HEK293T (cell line): ENCODE measurements around the gene APOF.
"Not testable (repeated sequence)": the region's sequence is repeated elsewhere in the genome, so short reads cannot be mapped to it uniquely, and the experiment has no call there.

Experiments used
- CTCF ChIA-PET: fragments of 350-600 bp; formaldehyde crosslinking; extraction: SDS; loops from one replicate; lab custom pipeline; 2021; ENCODE audit warnings: antibody characterized with exemption, inconsistent platforms; lab: Yijun Ruan, JAX
- POLR2A ChIA-PET: fragments of 350-600 bp; formaldehyde crosslinking; extraction: SDS; loops from one replicate; lab custom pipeline; 2020; ENCODE audit warnings: antibody characterized with exemption, inconsistent platforms; lab: Yijun Ruan, JAX
- DNase-seq: peaks from one replicate; pipeline ENCODE4 v3.0.0; 2012; ENCODE audit warnings: mixed read lengths; ENCODE audit errors: extremely low spot score
- ARNT ChIP-seq: fragments of 450-650 bp; IDR thresholded peaks from 2 replicates; pipeline ENCODE4 v1.6.1; 2017; ENCODE audit warnings: mild to moderate bottlenecking
- BHLHE40 ChIP-seq: fragments of 450-650 bp; IDR thresholded peaks from 2 replicates; pipeline ENCODE4 v1.6.1; 2016; ENCODE audit warnings: mild to moderate bottlenecking, moderate library complexity, borderline replicate concordance
- CTBP1 ChIP-seq: fragments of 450-650 bp; IDR thresholded peaks from 2 replicates; pipeline ENCODE4 v1.6.1; 2016; ENCODE audit warnings: borderline replicate concordance
- ELF4 ChIP-seq: fragments of 450-650 bp; IDR thresholded peaks from 2 replicates; pipeline ENCODE4 v1.6.1; 2017; ENCODE audit warnings: antibody characterized with exemption
- FOXA1 ChIP-seq: fragments of 450-650 bp; IDR thresholded peaks from 2 replicates; pipeline ENCODE4 v1.6.1; 2016; ENCODE audit warnings: mild to moderate bottlenecking
- FOXK2 ChIP-seq: fragments of 450-650 bp; IDR thresholded peaks from 2 replicates; pipeline ENCODE4 v1.6.1; 2016; ENCODE audit warnings: mild to moderate bottlenecking
- FOXM1 ChIP-seq: fragments of 450-650 bp; IDR thresholded peaks from 2 replicates; pipeline ENCODE4 v1.6.1; 2017; ENCODE audit warnings: mild to moderate bottlenecking, borderline replicate concordance
- HDGF ChIP-seq: fragments of 450-650 bp; IDR thresholded peaks from 2 replicates; pipeline ENCODE4 v1.6.1; 2017; ENCODE audit warnings: antibody characterized with exemption, borderline replicate concordance
- L3MBTL2 ChIP-seq: fragments of 450-650 bp; conservative IDR thresholded peaks from 2 replicates; pipeline ENCODE4 v1.6.1; 2016; ENCODE audit warnings: mild to moderate bottlenecking
- LEF1 ChIP-seq: fragments of 450-650 bp; IDR thresholded peaks from 2 replicates; pipeline ENCODE4 v1.6.1; 2017; ENCODE audit warnings: mild to moderate bottlenecking, borderline replicate concordance
- NFRKB ChIP-seq: fragments of 450-650 bp; IDR thresholded peaks from 2 replicates; pipeline ENCODE4 v1.6.1; 2016; ENCODE audit warnings: mild to moderate bottlenecking, moderate library complexity
- SP1 ChIP-seq: fragments of 450-650 bp; IDR thresholded peaks from 2 replicates; pipeline ENCODE4 v1.6.1; 2017
- SUZ12 ChIP-seq: fragments of 450-650 bp; IDR thresholded peaks from 2 replicates; pipeline ENCODE4 v1.6.1; 2016; ENCODE audit warnings: mild to moderate bottlenecking
- TARDBP ChIP-seq: fragments of 450-650 bp; IDR thresholded peaks from 2 replicates; pipeline ENCODE4 v1.6.1; 2016
- ZNF384 ChIP-seq: fragments of 450-650 bp; IDR thresholded peaks from 2 replicates; pipeline ENCODE4 v1.6.1; 2016
- TF ChIP-seq, protein P1 (sequence below): fragments of 450-650 bp; IDR thresholded peaks from 2 replicates; pipeline ENCODE4 v1.6.1; 2016

APOF gene, protein sequence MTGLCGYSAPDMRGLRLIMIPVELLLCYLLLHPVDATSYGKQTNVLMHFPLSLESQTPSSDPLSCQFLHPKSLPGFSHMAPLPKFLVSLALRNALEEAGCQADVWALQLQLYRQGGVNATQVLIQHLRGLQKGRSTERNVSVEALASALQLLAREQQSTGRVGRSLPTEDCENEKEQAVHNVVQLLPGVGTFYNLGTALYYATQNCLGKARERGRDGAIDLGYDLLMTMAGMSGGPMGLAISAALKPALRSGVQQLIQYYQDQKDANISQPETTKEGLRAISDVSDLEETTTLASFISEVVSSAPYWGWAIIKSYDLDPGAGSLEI

DNA sequence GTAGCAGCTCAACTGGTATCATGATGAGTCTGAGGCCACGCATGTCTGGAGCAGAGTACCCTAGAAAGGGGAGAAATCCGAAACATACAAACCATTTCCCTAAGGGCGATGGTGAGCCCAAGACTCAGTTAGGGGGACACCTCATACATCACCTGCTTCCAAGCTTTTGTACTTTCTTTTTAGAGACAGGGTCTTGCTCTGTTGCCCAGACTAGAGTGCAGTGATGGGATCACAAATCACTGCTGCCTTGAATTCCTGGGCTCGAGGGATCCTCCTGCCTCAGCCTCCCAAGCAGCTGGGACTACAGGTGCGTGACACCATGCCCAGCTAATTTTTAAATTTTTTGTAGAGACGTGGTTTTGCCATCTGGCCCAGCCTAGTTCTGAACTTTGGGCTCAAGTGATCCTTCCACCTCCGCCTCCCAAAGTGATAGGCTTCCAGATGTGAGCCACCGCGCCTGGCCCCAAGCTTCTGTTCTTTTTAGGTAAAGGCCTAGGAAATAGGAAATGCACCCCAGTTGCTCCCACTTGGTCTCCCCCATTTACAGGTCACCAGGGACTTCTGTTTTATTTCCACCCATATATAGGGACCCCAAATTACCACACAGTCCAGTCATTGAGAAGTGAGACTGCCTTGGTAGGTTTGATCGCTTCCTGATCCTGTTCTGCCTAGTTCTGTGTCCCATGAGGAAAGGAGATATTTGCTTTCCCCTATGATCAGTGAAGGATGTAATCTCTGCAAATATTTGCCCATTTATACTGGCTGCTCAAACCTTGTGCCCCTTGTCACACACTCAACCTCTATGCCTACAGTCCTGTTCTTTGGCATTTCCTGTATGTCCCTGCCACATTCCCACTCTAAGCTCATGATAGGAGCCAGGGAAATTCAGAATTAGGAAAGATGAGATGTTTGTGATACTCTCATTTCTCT lies at the start of gene APOF:
APOF (minus strand) TSS at position 728 of the 930 bp plus-strand sequence; CDS start at position 616, 112 bp downstream.
- no peak for DNase-seq
- TF ChIP-seq SP1 (no peak), L3MBTL2 (no peak), ARNT (no peak), BHLHE40 (no peak), SUZ12 (no peak), FOXM1 (no peak), NFRKB (no peak), HDGF (no peak), CTBP1 (no peak), FOXA1 (no peak), FOXK2 (no peak), ZNF384 (no peak), TARDBP (no peak), LEF1 (no peak), ELF4 (no peak)
- TF ChIP-seq, protein P1, sequence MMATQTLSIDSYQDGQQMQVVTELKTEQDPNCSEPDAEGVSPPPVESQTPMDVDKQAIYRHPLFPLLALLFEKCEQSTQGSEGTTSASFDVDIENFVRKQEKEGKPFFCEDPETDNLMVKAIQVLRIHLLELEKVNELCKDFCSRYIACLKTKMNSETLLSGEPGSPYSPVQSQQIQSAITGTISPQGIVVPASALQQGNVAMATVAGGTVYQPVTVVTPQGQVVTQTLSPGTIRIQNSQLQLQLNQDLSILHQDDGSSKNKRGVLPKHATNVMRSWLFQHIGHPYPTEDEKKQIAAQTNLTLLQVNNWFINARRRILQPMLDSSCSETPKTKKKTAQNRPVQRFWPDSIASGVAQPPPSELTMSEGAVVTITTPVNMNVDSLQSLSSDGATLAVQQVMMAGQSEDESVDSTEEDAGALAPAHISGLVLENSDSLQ: no peak
- POLR2A ChIA-PET: interaction anchor here (1.1 to 5.1 kb wide), 3 partner anchors 14 to 87 kb away, joined by 4 to 46 read pairs (median 13); partner anchors contain the start of genes PAN2 and TIMELESS
- CTCF ChIA-PET: interaction anchor here (0.6 kb wide), 1 partner anchor 17 kb away, joined by 5 read pairs; no protein-coding TSS in a partner anchor

DNA sequence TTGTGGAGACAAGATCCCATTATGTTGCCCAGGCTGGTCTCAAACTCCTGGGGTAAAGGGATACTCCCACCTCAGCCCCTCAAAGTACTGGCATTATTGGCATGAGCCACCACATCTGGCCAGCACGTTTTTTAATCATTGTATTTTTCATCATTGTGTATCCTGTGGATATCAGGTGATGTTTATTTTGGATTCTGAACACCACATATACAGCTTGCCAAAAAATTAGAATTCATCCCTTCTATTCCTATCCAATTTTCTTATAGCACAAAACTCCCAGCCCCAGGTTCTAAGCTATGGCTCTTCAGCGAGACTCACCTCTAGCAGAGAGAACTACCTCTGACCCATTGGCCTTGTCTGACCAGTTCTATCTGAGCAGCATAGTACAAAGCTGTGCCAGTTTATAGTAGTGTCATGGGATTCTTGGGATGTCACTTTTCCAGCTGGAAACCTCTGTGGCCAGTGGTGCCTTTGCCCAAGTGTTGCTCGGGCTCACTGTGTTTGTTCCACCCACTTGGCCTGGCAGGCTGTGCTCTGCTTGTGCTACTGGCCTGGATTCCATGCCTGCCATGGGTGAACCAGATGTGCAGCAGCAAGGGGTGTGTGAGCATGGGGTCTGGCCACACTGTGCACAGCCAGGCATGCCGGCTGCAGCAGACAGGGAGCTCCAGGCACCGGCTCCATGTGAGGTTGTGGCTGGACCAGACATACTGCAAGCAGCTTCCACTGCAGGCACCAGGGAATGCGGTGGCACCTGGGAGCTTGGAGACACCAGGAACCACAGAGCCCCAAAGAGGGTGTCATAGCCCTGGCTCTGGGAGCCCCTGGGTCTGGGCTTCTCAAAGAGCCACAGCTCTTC lies 49.4 kb upstream of the APOF start:
- no peak for TF ChIP-seq TARDBP
- no peak for TF ChIP-seq SUZ12
- TF ChIP-seq ELF4: no peak
- TF ChIP-seq, protein P1: no peak
- no peak for TF ChIP-seq HDGF
- no peak for TF ChIP-seq CTBP1
- no peak for TF ChIP-seq L3MBTL2
- no peak for TF ChIP-seq BHLHE40
- CTCF ChIA-PET: interaction anchor here (1.7 kb wide), 1 partner anchor 52 kb away, joined by 5 read pairs; no protein-coding TSS in a partner anchor
- DNase-seq: peak; percentile 1
- POLR2A ChIA-PET: interaction anchor here (0.7 to 1.5 kb wide), 2 partner anchors 38 to 52 kb away, joined by 3 to 8 read pairs; partner anchors contain the start of genes STAT2 and TIMELESS

DNA sequence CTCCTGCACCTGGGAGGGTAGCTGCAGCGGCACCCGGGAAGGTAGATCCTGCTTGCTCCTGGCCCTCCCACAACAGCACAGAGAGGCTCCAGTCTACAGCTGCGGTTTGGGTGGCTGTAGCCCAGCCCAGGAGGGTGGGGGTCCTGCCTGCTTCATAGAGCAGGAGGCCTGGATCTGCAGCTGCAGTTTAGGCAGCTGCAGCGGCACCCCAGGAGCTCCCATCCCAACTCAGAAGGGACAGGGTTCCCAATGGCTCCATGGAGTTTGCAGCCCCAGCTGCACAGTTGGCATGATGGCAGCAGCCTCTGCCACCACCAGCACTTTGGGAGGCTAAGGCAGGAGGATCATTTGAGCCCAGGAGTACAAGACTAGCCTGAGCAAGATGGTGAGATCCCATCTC lies 48.1 kb upstream of the APOF start:
- POLR2A ChIA-PET: interaction anchor here (1.1 kb wide), 1 partner anchor 78 kb away, joined by 3 read pairs; the partner anchor contains the start of gene PAN2
- CTCF ChIA-PET: no interaction called here

DNA sequence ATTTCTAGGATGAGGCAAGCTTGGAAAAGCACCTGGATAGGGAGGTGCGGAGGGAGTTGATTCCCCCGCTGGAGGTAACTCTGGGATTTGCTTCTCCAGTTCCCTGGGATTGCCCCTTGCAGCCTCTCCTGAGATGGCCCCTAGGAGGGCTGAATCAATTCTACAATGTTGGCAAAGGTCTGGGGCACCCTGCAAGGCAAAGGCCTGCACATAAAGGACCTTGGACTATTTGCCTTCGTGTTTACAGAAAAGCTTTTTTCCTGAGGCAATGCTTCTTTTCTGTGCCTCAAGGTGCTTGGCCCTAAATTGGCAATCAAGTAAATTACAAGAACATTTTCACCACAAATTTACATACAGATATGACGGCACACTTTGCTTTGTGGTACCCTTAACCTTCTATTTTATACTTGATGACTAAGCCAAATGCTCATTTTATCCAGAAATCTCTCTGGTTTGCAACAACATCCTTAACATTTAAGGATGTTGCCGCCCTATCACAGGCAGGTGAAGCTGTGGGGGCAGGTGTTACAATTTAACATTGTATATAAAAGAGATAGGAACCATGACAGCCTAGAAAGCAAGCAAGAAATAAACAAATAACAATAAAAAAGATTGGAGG lies 46.3 kb upstream of the APOF start:
- ChIA-PET CTCF (no interaction called here), POLR2A (no interaction called here)
- no peak for TF ChIP-seq L3MBTL2
- TF ChIP-seq SP1: no peak
- DNase-seq: peak; percentile 1

More for the DNA sequence above, 48.1 kb upstream of the APOF start:
- no peak for TF ChIP-seq ELF4
- TF ChIP-seq SP1: no peak
- no peak for TF ChIP-seq ZNF384
- TF ChIP-seq NFRKB: no peak
- TF ChIP-seq, protein P1: no peak
- no peak for DNase-seq

DNA sequence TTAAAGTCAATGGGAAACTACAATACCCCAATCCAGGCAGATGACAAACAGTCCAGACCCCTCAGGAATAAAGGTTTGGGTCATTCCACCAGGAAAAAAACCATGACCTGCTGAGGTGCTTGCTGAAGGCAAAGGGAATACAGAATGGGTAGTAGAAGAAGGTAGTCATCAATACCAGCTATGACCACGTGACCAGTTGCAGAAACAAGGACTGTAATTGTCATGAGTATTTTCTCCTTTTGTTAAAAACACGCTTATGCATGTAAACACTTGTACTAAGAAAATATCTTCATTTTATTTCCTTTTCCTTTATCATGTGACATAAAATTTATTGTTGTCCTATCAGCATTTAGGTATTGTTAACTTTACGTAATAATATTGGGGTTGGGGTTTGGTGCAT lies 41.6 kb upstream of the APOF start:
- DNase-seq, POLR2A ChIA-PET, CTCF ChIA-PET: not testable (repeated sequence)

DNA sequence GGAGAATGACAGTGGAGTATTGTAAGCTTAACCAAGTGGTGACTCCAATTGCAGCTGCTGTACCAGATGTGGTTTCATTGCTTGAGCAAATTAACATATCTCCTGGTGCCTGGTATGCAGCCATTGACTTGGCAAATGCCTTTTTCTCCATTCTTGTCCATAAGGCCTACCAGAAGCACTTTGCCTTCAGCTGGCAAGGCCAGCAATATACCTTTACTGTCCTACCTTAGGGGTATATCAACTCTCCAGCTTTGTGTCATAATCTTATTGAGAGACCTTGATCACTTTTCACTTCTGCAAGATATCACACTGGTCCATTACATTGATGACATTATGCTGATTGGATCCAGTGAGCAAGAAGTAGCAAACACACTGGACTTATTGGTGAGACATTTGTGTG lies 39.0 kb upstream of the APOF start:
- CTCF ChIA-PET, DNase-seq, POLR2A ChIA-PET: not testable (repeated sequence)

DNA sequence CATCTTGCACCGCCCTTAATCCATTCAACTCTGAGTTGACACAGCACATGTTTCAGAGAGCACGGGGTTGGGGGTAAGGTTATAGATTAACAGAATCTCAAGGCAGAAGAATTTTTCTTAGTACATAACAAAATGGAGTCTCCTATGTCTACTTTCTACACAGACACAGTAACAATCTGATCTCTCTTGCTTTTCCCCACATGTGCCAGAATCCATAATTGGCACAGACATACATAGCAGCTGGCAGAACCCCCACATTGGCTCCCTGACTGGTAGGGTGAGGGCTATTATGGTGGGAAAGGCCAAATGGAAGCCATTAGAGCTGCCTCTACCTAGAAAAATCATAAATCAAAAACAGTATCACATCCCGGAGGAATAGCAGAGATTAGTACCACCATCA lies 38.5 kb upstream of the APOF start:
- CTCF ChIA-PET, DNase-seq, POLR2A ChIA-PET: not testable (repeated sequence)

DNA sequence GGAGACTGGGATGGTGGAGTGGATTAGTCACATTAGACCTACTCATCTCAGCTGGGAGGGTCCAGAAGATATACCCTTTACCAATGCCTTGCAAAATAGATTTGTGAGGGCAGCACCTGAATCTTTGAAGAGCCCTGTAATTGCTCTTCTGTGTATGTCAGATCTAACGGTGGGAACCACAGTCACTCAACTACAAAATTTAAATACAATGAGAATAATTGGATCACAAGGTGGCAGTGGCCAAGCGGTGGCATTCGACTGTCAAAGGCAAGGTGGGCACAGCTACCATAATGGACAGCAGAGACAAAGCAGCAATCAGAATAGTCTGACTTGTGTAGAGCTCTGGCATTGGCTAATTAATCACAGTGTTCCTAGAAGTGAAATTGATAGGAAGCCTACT lies 36.8 kb upstream of the APOF start:
- CTCF ChIA-PET, POLR2A ChIA-PET: not testable (repeated sequence)

More for the DNA sequence above, 36.8 kb upstream of the APOF start:
- not testable (repeated sequence) for DNase-seq
